Smooth muscle cell (in vitro differentiated cells): ENCODE measurements around the gene GSTO1. TPM values are rescaled to one million over a fixed set of nuclear protein-coding genes. Genes with fewer than 3 reads are reported as not detected.

ENCODE experiments used
- DNase-seq: peaks from one replicate; lab custom pipeline; 2025; ENCODE audit not compliant: unreplicated experiment; lab: John Stamatoyannopoulos, UW
- H2AFZ ChIP-seq: fragments of 200-600 bp; sonication (generic); 2 replicates; pipeline ENCODE4 v1.6.0; 2016; ENCODE audit warnings: antibody characterized with exemption, low read depth, mild to moderate bottlenecking
- H3F3A ChIP-seq: fragments of 200-600 bp; sonication (generic); 2 replicates; pipeline ENCODE4 v1.6.0; 2017; ENCODE audit warnings: antibody characterized with exemption, low read depth
- H3K27ac ChIP-seq: fragments of 200-600 bp; sonication (generic); 2 replicates; pipeline ENCODE4 v1.5.1; 2016; ENCODE audit warnings: low read depth, mild to moderate bottlenecking
- H3K27me3 ChIP-seq: fragments of 200-600 bp; sonication (generic); 2 replicates; pipeline ENCODE4 v1.6.1; 2016; ENCODE audit warnings: low read depth, mild to moderate bottlenecking
- H3K36me3 ChIP-seq: fragments of 200-600 bp; sonication (generic); 2 replicates; pipeline ENCODE4 v1.5.1; 2016; ENCODE audit warnings: low read depth
- H3K4me1 ChIP-seq: fragments of 200-600 bp; sonication (generic); 2 replicates; pipeline ENCODE4 v1.5.1; 2016; ENCODE audit warnings: low read depth
- H3K4me2 ChIP-seq: fragments of 200-600 bp; sonication (generic); 2 replicates; pipeline ENCODE4 v1.6.0; 2016; ENCODE audit warnings: mild to moderate bottlenecking
- H3K4me3 ChIP-seq: fragments of 200-600 bp; sonication (generic); 2 replicates; pipeline ENCODE4 v1.5.1; 2016; ENCODE audit warnings: mild to moderate bottlenecking
- H3K79me2 ChIP-seq: fragments of 200-600 bp; sonication (generic); 2 replicates; pipeline ENCODE4 v1.6.0; 2016; ENCODE audit warnings: low read depth, mild to moderate bottlenecking
- H3K9ac ChIP-seq: fragments of 200-600 bp; sonication (generic); 2 replicates; pipeline ENCODE4 v1.6.0; 2016; ENCODE audit warnings: low read depth
- H3K9me3 ChIP-seq: fragments of 200-600 bp; sonication (generic); replicated peaks from 2 replicates; pipeline ENCODE4 v1.5.1; 2016; ENCODE audit warnings: low read depth
- H4K20me1 ChIP-seq: fragments of 200-600 bp; sonication (generic); 2 replicates; pipeline ENCODE4 v1.6.0; 2016; ENCODE audit warnings: low read depth
- WGBS: methylation state at CpG from one replicate; pipeline ENCODE4 v1.1.7; 2016; ENCODE audit warnings: low lambda C conversion rate; 5-methylcytosine and 5-hydroxymethylcytosine counted together
- polyA plus RNA-seq: library from polyadenylated mRNA; unstranded; fragments of >200 nt; fragmentation: Nextera tagmentation; extraction: Ambion mirVana; gene quantifications from 2 replicates; pipeline ENCODE4 v1.2.1, GENCODE V29; 2016
- total RNA-seq: library from RNA; depleted of rRNA; stranded (reverse); fragments of >200 nt; gene quantifications from 2 replicates; pipeline ENCODE4 v1.2.3, GENCODE V29; 2014
- TF ChIP-seq, protein P1 (sequence below): fragments of 200-600 bp; sonication (generic); IDR thresholded peaks from 2 replicates; pipeline ENCODE4 v1.5.1; 2017; ENCODE audit warnings: borderline replicate concordance, mild to moderate bottlenecking, antibody characterized with exemption; ENCODE audit not compliant: insufficient read depth, poor library complexity, severe bottlenecking

The GSTO1 gene
- total and polyA plus RNA-seq, 2 experiments from 2014 or later, result 293 to 440 TPM

DNA sequence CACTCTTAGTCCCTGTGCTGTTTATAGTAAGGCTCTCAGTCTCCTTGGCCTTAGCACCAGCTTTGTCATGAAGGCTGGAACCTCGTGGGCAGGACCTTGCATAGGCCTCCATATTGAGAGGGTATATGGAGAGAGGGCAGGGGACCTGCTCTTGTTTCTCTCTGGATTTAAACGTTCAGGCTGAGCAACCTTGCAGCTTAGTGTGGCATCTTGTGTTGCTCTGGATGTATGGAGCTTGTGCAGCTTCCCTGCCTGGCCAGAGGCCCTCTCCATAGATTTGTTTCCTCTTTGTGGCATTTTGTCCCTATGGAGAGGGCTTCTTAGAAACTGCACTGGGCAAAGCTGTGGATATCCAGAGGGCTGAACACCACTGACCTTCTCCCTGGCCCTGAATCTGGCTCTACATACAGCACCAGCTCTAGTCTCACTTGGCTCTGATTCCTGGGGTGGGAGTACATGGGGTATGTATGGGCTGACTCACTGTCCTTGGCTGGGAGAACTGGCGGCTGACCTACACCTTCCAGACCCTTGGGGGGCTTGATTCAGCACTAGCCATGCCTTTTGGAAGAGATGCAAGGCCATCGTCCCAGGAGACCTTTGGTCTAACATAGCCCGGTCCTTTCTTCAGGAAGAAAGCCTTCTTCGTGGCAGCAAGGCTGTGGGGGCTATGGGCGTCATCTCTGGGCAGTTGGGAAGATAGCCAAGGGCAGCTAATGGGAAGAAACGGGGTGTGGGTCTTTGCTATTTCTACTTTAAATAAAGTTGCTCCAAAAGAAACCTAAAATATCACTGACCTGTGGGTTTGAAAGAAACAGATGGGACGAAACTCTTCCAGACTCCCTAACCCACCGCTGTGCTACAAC, 53.1 kb downstream of the GSTO1 start:
- Histone ChIP-seq H3K79me2 (peaks cover 15% of the 10 kb centered on the region), H3K36me3 (no peaks in the 10 kb centered on the region), H2AFZ (no peak overlapping the region), H3F3A (no peaks in the 10 kb centered on the region), H3K4me3 (no peak overlapping the region), H3K4me2 (no peak overlapping the region), H3K4me1 (no peaks in the 10 kb centered on the region), H3K9ac (no peak overlapping the region), H3K27me3 (no peaks in the 10 kb centered on the region), H3K27ac (no peak overlapping the region), H3K9me3 (no peaks in the 10 kb centered on the region), H4K20me1 (peaks cover 34% of the 10 kb centered on the region)
- DNase-seq, result no peak
- 75% methylated on average over 10 of the region's 10 CpGs for WGBS
- TF ChIP-seq, protein P1, sequence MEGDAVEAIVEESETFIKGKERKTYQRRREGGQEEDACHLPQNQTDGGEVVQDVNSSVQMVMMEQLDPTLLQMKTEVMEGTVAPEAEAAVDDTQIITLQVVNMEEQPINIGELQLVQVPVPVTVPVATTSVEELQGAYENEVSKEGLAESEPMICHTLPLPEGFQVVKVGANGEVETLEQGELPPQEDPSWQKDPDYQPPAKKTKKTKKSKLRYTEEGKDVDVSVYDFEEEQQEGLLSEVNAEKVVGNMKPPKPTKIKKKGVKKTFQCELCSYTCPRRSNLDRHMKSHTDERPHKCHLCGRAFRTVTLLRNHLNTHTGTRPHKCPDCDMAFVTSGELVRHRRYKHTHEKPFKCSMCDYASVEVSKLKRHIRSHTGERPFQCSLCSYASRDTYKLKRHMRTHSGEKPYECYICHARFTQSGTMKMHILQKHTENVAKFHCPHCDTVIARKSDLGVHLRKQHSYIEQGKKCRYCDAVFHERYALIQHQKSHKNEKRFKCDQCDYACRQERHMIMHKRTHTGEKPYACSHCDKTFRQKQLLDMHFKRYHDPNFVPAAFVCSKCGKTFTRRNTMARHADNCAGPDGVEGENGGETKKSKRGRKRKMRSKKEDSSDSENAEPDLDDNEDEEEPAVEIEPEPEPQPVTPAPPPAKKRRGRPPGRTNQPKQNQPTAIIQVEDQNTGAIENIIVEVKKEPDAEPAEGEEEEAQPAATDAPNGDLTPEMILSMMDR, result no peak

DNA sequence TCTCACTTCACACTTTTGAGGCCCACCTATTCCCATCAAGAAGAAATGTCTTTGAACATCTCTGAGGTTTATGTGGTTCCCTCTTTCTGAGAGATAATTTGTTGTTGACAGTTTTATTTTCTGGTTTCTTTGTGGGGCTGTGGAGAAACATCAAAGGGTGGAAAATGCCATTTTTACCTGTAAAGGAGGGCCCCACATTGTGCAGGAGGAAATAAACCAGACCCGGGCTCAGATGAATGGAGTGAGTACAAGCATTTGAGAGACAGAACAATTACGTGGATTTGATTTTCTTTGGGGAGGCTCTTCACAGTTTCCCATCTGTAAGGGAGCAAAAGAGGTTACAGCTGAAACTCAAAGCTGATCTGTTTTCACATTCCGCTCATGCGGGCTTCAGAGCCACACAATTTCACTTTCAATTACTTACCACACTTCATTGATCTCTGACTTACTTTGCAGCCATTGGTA, 53.8 kb downstream of the GSTO1 start:
- H3K79me2 ChIP-seq, result peaks cover 21% of the 10 kb centered on the region
- no peaks in the 10 kb centered on the region for H3K36me3 ChIP-seq
- H3K4me1 ChIP-seq, result no peaks in the 10 kb centered on the region
- peaks cover 41% of the 10 kb centered on the region for H4K20me1 ChIP-seq
- 73% methylated on average over 4 of the region's 4 CpGs for WGBS
- H2AFZ ChIP-seq, result no peak overlapping the region
- H3K9ac ChIP-seq, result no peak overlapping the region
- no peak overlapping the region for H3K4me2 ChIP-seq
- H3K27me3 ChIP-seq, result no peaks in the 10 kb centered on the region
- no peak overlapping the region for H3K4me3 ChIP-seq
- TF ChIP-seq, protein P1, result no peak
- H3K27ac ChIP-seq, result no peak overlapping the region
- H3F3A ChIP-seq, result no peaks in the 10 kb centered on the region
- no peak for DNase-seq
- H3K9me3 ChIP-seq, result no peaks in the 10 kb centered on the region

DNA sequence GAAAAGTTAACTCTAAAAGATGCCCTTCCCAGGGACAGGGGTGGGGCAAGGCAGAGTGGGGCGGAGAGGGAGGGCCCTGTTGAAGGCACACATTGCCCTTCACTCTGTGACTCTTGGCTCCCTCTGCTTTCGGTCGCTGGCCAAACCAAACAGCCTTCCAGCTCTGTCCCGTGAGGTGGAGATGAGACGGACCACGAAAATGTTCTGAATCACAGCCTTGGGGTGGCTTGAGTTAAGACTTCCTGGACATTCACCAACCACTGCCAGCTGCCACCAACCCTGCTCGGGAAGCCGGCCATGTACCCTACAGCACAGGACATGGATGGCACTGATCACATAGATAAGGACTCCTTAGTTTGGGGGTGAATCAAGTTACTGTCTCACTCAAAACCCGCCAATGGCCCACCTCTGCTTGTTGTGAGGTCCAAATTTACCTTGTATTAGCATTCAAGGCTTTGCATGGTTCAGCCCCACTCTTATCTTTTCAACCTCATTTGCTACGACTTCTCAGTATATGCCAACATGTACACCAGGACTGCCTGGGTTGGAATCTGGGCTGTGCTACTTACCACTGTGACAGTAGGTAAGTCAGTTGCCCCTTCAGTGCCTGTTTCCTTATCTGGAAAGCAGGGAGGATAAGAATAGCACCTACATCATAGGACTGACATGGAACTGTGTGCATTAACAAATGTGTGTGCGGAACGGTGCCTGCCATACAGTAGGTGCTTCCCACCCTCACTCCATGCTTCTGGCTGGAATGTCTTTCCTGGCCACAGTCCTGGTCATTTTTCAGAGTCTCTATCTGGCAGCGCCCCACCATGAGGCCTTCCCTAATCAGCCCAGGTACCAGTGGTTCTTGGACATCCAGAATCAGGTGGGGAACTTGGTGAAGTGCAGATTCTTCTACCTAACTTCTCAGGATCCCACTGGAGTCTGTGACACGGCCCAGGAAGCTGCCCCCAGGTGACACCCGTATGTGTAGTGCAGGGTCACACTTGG, 55.6 kb downstream of the GSTO1 start:
- no peaks in the 10 kb centered on the region for H3K4me1 ChIP-seq
- H3K9me3 ChIP-seq, result no peaks in the 10 kb centered on the region
- no peaks in the 10 kb centered on the region for H3K27me3 ChIP-seq
- peaks cover 6% of the 10 kb centered on the region for H3K36me3 ChIP-seq
- H3K79me2 ChIP-seq, result peaks cover 37% of the 10 kb centered on the region
- DNase-seq, result no peak
- H3F3A ChIP-seq, result no peaks in the 10 kb centered on the region
- H2AFZ ChIP-seq, result no peak overlapping the region
- H3K4me3 ChIP-seq, result no peak overlapping the region
- TF ChIP-seq, protein P1, result no peak
- peaks cover 59% of the 10 kb centered on the region for H4K20me1 ChIP-seq
- no peak overlapping the region for H3K9ac ChIP-seq
- peak overlapping the region; percentile 39 for H3K27ac ChIP-seq
- whole genome bisulfite sequencing, result 73% methylated on average over 15 of the region's 15 CpGs
- H3K4me2 ChIP-seq, result no peak overlapping the region
